Ovary (tissue), 3 donors: ENCODE data around the gene SGMS1.

Experiments
- POLR2A ChIP-seq: fragments of 450-650 bp; IDR thresholded peaks from one replicate; pipeline ENCODE4 v1.6.1; 2017; ENCODE audit warnings: antibody characterized with exemption, mild to moderate bottlenecking, moderate library complexity
- TF ChIP-seq, protein P1 (sequence below), 3 donors: fragments of 450-650 bp in 2 of 3; fragments of 200-600 bp in 1 of 3; IDR thresholded peaks; one replicate each; pipeline versions ENCODE4 v1.5.1 to v1.8.0; 2016 to 2022; ENCODE audit warnings: antibody characterized with exemption in 3 of 3, mild to moderate bottlenecking in 1 of 3
- donor health status: DM: no; HTN: no; CAD: no.

DNA sequence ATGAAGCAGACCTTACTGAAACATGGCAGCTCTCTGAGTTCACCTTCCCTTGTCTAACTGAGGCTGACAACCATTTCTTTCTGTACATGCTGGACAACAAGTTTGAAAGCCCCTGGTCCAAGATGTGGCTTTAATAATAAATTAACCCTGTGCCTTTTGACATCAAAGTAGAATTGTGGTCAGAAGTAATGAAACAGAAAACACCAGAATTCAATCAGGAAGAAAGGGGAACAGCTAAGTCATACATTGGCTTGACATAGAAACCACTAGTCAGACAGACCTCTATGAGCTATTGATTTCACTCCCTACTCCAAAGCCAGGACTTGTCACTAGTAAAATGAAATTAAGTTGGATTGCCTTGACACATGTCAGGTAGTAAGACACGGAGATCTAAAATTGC lies 197.3 kb downstream of the SGMS1 start:
- TF ChIP-seq, protein P1, sequence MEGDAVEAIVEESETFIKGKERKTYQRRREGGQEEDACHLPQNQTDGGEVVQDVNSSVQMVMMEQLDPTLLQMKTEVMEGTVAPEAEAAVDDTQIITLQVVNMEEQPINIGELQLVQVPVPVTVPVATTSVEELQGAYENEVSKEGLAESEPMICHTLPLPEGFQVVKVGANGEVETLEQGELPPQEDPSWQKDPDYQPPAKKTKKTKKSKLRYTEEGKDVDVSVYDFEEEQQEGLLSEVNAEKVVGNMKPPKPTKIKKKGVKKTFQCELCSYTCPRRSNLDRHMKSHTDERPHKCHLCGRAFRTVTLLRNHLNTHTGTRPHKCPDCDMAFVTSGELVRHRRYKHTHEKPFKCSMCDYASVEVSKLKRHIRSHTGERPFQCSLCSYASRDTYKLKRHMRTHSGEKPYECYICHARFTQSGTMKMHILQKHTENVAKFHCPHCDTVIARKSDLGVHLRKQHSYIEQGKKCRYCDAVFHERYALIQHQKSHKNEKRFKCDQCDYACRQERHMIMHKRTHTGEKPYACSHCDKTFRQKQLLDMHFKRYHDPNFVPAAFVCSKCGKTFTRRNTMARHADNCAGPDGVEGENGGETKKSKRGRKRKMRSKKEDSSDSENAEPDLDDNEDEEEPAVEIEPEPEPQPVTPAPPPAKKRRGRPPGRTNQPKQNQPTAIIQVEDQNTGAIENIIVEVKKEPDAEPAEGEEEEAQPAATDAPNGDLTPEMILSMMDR (IDR thresholded peaks at IDR 0.05) = no peak
- TF ChIP-seq POLR2A = no peak
